NCI-H748 (cell line): ENCODE results near the gene CHD9.

Experiments
- DNase-seq: peaks from one replicate; lab custom pipeline; 2025; ENCODE audit not compliant: unreplicated experiment; lab: John Stamatoyannopoulos, UW

CHD9 gene

DNA sequence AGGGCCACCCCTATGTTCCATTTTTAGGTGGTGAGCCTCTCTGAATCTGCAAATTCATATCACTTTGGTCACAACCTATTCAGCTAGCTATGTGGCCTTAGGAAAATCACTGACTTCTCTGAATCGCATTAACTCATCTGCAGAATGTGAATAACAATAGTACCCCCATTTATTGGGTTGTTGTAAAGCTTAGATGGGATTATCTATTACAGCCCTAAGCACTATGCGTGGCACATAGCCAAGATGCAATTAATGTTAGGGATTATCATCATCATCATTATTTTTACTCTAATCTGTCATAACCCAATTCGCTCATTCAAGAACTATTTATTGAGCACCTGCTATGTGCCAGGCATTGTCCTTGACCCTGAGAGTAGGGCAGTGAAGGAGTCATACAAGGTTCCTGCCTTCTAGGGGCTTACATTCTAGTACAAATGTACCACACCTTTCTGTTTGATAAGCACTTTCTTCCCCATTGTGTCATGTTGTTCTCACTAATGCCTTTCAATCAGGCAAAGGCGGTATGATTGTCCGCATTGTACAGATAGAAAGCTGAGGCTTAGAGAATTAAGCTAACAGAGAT lies 38.5 kb downstream of the CHD9 start:
- DNase-seq: no peak

DNA sequence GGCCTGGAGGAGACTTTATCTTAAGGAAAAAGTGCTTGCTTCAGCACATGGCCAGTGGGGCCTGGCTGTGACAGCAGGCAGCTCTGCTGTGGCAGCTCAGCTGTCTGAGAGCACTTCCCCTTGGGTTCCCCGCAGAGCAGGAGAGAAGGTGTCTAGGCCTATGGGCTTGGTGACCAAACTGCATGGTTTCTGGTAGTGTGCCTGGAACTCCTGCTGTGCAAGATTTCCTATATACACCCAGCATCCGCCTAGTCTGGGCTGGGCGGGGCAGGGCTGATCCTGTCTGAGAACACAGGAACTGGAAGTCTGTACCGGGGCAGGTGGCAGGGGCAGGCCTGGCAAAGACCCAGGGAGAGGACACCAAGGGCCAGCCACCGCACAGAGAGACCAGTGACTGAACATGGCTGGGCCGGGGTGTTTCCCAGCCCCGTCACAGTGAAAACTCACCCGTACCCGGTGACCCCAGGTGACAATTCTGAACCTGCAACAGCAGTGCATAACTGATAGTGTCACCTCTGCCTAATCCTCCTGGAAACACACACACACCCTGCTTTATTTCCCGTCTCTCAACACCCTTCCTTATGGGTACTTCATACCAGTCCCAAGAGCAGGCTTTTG lies 39.3 kb downstream of the CHD9 start:
- DNase-seq: no peak

GRCh38 chr16:53097190-53097589 lies 42.4 kb downstream of the CHD9 start:
- DNase-seq: no peak

DNA sequence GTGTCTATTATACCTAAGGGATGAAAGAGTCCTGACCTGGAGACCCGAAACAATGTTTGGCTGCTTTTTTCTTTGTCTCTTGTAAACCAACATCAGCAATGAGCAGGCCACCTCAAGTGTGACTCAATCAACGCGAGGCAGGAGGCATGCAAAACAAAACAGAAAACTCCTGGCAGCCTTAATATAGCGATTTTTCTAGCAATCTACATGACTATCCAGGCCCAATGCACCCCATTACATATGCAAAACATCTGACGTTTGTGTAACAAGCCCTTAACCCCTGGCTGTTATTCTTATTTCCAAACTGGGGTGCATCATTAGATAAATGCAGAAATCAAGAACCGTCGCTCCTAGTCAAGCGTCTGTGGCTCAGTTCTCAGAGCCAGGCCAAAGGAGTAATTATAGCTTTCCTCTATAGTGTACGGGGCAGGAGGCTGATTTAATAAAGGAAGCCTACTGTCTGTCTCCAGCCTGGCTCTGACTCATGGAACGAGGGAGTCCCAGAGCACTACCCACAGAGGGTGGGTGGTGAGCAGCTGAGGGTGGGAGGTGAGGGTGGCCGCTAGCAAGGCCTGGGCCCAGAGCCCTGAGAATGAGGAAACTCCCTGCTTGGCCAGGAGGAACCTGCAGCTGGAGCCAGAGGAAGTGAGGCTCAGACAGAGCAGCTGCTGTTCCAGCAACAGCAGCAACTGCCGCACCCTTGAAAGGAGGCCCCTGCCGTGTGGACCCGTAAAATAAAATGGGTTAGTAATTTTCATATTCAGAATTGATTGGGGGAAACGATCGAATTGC lies 43.9 kb downstream of the CHD9 start:
- peak; percentile 37 for DNase-seq

DNA sequence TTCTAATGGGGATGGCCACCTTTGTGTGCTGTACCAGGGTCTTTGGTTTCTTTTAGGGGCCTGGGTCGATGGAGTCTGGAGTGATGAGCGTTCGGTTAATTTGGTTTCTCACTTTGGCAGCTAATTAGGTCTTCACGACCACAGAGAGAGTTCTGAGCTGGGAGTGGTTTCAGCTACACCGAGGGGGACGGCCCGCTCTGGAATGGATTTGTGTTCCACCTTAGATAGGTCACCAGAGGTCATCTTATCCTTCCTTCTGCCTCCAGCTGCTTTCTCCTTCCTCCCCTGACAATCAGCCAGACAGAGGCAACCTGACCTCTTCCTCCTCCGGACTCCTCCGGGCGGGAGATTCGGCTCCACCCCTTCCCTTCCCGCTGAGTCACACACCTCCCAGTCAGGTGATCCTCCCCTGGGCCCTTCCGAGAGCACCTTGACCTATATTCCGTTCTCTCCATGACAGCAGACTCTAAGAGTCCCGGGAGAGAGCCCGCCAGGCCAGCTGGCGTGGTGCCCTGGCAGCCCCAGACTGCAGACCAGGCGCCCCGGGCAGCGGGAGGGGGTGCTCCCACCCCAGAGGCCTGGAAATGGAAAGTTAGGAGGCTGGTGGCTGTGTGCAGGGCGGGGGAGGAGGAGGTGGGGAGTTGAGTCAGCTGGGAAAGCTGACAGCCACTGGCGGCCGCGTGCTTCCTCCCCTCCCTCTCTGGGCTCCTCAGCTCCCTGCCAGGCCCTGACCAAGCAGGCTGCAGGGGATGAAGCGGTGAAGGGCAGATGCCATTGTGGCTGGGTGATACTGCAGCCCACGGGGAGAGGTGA lies 44.7 kb downstream of the CHD9 start:
- DNase-seq: peak; percentile 67

DNA sequence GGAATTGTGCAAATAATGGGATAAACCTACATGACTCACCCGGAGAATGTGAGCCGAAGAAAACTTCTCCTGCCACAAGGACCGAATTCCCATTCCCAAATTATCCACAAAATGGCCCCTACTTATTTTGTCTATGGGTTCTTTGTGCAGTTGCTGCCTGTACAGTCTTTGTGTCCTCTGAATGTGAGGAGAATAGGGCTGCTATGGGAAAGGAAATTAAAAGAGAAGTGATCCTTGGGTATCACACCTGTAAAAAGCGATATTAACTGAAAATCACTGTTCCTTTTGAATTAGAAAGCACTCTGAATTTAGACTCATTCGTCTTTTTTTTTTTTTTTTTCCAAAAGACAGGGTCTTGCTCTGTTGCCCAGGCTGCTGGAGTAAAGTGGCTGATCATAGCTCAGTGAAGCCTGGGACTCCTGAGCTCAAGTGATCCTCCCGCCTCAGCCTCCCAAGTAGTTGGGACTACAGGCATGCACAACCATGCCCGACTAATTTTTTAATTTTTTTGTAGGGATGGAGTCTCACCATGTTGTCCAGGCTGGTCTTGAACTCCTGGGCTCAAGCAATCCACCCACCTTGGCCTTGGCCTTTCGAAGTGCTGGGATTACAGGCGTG lies 45.4 kb downstream of the CHD9 start:
- DNase-seq: no peak

GRCh38 chr16:53100889-53101288 lies 46.1 kb downstream of the CHD9 start:
- DNase-seq: no peak

DNA sequence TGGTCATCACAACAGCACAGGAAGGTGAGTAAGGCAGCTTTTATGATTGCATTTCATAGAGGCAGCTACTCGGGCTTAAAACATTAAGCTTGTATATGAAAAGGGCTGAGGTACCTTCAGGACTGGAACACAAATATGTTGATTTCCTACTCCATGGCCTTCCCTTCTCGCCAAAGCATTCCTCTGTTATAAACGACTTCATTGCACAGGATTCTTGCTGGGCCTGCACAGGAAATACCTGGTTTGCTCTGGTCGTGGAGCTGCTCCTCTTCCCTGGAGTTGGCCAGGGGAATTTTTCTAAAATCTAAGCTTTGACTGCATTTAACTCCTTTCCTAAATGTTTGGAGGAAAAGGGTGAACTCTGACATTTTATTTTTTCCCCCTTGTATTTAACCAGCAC lies 49.0 kb downstream of the CHD9 start:
- DNase-seq: no peak

- DNase-seq: no peak
Measured at GRCh38 chr16:53105565-53105964, 50.8 kb downstream of the CHD9 start.

DNA sequence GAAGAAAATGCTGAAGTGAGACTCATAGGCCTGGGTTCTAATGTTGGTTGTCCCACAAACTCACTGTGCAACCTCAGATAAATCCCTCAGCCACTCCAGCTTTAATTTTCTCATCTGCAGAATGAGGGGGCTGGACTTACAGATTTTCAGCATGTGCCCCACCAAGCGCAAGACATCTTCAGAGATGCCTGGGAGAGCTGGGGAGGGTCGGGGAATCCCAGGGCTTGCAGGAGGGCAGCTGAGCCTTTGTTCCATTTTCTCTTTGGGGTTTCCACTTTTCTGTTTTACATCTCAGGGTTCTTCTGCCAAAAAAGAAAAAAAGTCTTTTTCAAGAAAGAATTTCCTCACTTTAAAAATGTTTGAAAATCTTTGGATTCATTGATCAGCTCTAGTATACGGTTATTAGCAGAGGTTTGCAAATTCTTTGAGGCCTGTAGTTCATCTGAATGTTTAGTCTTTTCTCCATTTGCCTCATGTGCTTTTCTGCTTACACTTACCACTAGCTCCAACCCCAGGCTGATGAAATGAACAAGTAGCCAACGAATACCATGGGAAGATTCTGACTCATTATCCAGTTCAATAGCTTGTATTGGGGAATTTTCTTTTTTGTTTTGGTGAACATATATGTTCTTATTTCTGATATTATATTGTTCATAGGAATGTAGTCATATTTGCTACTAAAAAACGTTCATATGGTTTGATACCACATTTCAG lies 56.4 kb downstream of the CHD9 start:
- no peak for DNase-seq

DNA sequence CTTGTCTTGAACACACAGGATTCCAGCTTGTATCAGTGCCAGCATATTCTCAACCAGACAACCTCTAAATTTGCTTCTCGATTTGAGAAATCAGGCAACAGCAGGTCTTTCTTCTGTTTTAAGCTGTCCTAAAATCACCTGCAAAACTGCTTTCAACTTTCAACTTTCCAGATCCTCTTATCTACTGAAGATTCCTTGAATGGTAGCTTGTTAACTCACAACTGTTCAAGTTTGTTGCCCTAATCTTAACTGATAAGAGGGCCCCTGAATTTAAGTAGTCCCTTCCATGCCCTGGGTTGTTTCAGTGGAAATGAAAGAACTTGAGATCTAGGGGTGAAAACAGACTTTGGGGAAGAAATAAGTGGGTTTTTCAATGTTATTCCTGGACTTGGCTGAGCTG lies 57.2 kb downstream of the CHD9 start:
- DNase-seq: no peak

GRCh38 chr16:53115047-53115446 lies 60.3 kb downstream of the CHD9 start:
- DNase-seq: no peak

- no peak for DNase-seq
Measured at GRCh38 chr16:53115773-53116172, 61.0 kb downstream of the CHD9 start.

- DNase-seq: no peak
Measured at GRCh38 chr16:53121043-53121620, 66.3 kb downstream of the CHD9 start.

GRCh38 chr16:53121661-53122060 lies 66.9 kb downstream of the CHD9 start:
- no peak for DNase-seq

- no peak for DNase-seq
Measured at GRCh38 chr16:53123747-53124146, 69.0 kb downstream of the CHD9 start.

GRCh38 chr16:53126390-53126789 lies 71.6 kb downstream of the CHD9 start:
- DNase-seq: no peak

DNA sequence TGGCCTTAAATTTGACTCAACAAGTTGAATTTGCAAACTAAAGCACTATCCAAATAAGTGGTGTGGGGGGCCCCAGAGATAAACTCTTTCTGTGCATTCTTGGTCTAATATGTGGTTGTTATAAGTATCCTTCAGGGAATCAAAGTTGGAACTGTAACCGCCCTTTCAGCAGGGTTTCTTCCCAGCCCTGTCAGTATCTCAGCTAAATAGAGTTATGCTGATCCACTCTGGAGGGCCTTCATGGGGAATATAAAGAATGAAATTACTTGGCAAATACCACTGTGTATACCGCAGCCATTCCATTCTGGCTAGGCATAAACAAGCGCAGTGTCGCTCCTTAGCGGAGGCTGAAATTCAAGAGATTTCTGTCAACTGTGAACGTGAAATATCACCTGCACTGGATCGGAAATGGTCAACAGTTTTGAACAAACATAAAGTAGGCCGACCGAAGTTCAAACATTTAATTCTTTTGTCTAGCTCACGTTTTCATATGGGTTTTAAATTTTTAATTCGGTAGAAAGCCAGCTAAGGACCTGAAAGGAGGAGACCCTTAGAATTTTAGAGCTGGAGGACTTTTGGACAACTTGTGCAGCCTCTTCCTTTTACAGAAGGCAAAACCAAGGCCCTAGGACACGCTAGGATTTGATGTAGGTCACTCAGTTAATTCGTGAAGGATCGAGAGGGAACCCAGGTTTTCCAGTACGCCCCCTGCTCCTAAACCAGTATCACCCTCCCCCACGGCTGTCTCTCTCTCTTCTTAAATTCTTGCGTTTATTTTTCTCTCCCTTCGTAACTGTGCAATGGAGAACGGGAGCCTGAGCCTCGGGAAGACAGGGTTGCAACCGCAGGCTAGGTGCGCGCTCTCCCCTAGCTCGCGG lies 74.7 kb downstream of the CHD9 start:
- peak; percentile 34 for DNase-seq
